GM12864 (cell line): ENCODE results near the gene TP53I3.

Source experiments
- DNase-seq: peaks from one replicate; pipeline ENCODE4 v3.0.0-alpha.2; 2011; ENCODE audit warnings: low read depth
- H3K4me3 ChIP-seq: 2 replicates; pipeline ENCODE4 v1.5.1; 2011; ENCODE audit warnings: mild to moderate bottlenecking, low read depth, low read length, control low read depth
- TF ChIP-seq, protein P1 (sequence below): IDR thresholded peaks from 2 replicates; pipeline ENCODE4 v1.5.1; 2011; ENCODE audit warnings: low read depth, mild to moderate bottlenecking, moderate library complexity, low read length, control low read depth, inconsistent platforms; ENCODE audit errors: missing control alignments

TP53I3 gene

DNA sequence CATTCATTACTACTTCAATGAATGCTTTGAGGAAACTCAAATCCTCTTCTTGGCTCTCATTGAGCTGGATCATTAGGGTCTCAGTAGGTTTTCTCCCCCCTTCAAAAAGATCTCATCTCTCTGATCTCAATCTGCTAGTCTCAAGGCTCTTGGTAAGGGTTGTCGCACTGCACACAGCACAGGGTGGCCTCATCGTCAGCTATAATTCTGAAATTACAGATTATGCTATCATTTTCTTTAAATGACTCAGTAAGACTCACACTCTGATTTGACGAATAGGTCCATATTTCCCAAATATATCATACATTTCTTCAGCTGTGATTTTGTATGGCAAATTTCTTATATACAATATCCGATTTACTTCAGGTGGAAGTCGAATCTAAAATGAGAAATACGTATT is 10.8 kb downstream of the TP53I3 start:
- no peak overlapping the region for H3K4me3 ChIP-seq
- TF ChIP-seq, protein P1, sequence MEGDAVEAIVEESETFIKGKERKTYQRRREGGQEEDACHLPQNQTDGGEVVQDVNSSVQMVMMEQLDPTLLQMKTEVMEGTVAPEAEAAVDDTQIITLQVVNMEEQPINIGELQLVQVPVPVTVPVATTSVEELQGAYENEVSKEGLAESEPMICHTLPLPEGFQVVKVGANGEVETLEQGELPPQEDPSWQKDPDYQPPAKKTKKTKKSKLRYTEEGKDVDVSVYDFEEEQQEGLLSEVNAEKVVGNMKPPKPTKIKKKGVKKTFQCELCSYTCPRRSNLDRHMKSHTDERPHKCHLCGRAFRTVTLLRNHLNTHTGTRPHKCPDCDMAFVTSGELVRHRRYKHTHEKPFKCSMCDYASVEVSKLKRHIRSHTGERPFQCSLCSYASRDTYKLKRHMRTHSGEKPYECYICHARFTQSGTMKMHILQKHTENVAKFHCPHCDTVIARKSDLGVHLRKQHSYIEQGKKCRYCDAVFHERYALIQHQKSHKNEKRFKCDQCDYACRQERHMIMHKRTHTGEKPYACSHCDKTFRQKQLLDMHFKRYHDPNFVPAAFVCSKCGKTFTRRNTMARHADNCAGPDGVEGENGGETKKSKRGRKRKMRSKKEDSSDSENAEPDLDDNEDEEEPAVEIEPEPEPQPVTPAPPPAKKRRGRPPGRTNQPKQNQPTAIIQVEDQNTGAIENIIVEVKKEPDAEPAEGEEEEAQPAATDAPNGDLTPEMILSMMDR = no peak
- DNase-seq = no peak

DNA sequence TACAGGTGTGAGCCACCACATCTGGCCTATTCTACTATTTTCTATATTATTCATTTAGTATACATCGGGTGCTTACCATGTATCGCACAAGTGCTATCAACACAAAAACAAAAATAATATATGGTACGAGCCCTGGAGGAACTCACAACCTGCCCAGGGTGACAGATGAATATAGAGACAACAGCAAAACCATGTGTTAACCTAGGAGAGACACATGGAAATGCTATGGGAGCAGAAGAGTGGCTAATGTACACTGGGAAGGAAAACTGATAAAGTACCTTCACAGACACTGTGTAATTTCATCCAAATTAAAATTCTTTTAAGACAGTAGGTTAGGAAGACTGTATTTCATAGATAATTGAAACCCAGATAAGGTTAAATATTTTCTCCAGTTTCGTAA is 12.4 kb downstream of the TP53I3 start:
- TF ChIP-seq, protein P1 = no peak
- no peak for DNase-seq

DNA sequence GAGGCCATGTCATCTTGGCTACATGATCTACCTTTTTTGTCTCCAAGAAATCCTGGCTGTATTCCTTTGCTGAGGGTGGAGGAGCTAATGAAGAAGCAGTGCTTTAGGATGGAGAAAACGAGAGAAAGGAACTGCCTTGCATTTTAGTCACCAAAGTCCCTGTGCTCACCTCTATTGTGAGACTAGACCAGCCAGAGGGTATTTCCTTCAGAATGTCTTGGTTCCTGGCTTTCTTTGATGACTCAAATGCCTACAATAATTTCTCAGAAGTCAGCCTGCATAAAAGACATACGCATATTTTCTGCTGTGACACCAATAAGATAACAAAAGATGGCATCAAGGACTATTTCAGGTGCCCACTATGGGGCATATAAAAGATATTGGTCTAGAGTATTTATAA is 19.3 kb downstream of the TP53I3 start:
- no peak overlapping the region for H3K4me3 ChIP-seq
- TF ChIP-seq, protein P1 = no peak
- DNase-seq = no peak

More for the DNA sequence above, 12.4 kb downstream of the TP53I3 start:
- H3K4me3 ChIP-seq = no peak overlapping the region

DNA sequence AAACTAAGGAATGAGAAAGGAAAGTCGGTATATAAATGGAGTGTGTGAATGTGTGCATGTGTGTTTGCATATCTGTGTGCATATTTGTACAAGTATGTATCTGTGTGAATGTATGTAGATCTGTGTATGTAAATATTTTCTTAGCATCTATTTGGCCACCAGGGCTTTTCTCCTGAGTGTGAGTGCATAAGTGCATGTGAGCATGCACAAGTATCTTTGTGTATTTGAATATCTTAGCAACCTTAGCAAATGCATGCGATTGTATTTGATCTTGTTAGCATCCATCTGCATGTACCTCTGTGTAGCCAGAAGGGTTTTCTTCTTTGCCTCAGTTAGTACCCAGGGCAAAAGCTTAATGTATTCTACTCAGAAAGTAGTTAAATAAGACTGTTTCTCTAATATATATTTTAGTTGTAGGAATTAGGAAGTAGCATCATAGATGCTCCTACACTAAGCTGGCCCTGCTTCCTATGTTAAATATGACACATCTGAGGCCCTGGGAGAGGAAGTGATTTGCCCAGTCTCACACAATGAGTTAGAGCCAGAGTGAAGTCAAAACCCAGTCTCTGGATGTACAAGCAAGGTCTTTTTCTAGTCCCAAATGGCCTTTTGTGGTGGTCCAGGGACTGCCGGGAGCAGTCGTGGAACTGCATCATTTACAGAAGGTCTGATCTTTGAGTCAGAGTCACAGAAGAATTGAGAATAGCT is 25.9 kb downstream of the TP53I3 start:
- TF ChIP-seq, protein P1 = no peak
- no peak for DNase-seq
- no peak overlapping the region for H3K4me3 ChIP-seq

DNA sequence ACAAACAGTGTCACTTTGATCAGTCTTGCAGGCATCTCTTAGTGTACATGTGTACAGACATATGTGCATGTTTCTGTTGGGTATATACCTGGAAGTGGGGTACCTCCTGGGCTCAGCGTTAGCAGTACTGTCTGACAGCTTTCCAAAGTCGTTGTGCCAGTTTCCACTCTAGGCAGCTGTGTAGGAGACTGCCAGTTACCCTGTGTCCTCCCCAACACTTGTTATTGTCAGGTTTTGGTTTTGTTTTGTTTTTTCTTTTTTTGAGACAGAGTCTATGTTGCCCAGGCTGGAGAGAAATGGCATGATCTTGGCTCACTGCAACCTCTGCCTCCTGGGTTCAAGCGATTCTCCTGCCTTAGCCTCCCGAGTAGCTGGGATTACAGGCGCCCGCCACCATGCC is 28.9 kb downstream of the TP53I3 start:
- no peak for DNase-seq
- TF ChIP-seq, protein P1 = no peak
- H3K4me3 ChIP-seq = no peak overlapping the region

DNA sequence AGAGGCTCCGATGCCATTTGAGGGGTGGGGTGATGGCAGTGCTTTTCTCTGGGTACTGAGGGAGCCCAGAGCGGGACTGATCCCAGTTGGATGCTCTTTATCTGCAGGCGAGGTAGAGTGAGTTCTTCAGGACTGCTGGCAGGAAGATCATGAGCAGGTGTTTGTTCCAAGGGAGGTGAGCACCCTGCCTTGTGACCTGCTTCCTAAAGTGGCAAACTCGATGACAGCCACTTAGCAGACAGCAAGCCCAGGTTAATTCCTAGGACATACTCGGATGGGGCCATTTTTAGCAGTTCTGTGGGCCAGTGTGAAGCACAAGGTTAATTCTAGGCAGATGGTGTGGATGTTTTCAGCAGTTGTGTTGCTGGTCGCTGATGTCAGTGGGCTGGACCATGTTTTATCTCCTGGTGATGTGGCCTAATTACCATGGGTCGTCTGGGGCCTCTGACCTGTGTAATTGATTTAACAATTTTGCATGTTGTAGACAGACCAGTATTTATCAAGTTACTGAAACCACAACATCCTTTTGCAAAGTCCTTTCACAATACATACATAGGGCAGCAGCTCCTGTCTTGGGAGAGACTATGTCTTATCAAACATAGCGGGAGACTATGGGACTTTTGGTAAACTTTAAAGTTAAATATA is 30.1 kb downstream of the TP53I3 start:
- no peak overlapping the region for H3K4me3 ChIP-seq
- DNase-seq = no peak
- TF ChIP-seq, protein P1 = no peak

DNA sequence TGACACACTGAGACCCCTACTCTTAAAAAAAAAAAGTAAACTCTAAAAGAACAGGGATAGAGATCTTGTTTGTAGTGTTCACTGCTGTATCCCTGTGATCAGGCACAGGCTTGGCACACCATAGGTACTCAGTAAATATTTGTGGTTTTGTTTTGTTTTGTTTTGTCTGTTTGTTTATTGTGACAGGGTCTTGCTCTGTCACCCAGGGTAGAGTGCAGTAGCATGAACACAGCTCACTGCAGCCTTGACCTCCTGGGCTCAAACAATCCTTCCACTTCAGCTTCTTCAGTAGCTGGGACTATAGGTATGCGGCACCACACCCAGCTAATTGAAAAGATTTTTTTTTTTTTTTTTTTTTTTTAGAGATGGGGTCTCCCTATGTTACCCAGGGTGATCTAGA is 31.7 kb downstream of the TP53I3 start:
- TF ChIP-seq, protein P1 = no peak
- no peak overlapping the region for H3K4me3 ChIP-seq
- DNase-seq = no peak
